GM19468 (cell line): ENCODE measurements around the gene CEBPB.

Experiments
- ATAC-seq: cut with Tn5 transposase; IDR thresholded peaks from one replicate; pipeline ENCODE4 v1.9.1; 2021; ENCODE audit warnings: mild to moderate bottlenecking, moderate library complexity, moderate number of reproducible peaks; ENCODE audit not compliant: unreplicated experiment; ENCODE audit errors: extremely low read depth

Gene CEBPB

GRCh38 chr20:50223039-50224005 is 32.7 kb downstream of the CEBPB start:
- no peak for ATAC-seq

- ATAC-seq = no peak
These were observed 33.4 kb downstream of the CEBPB start for GRCh38 chr20:50224052-50224451.

GRCh38 chr20:50224531-50225255 is 34.1 kb downstream of the CEBPB start:
- ATAC-seq = no peak

- ATAC-seq = no peak
These were observed 35.7 kb downstream of the CEBPB start for GRCh38 chr20:50226093-50226974.

- ATAC-seq = no peak
These were observed 36.9 kb downstream of the CEBPB start for GRCh38 chr20:50227506-50227905.

GRCh38 chr20:50229156-50229607 is 38.6 kb downstream of the CEBPB start:
- no peak for ATAC-seq

GRCh38 chr20:50230184-50230583 is 39.6 kb downstream of the CEBPB start:
- ATAC-seq = no peak

- ATAC-seq = no peak
These were observed 40.4 kb downstream of the CEBPB start for GRCh38 chr20:50230871-50231560.

- no peak for ATAC-seq
These were observed 41.2 kb downstream of the CEBPB start for GRCh38 chr20:50231854-50232253.

- no peak for ATAC-seq
These were observed 42.2 kb downstream of the CEBPB start for GRCh38 chr20:50232651-50233324.

GRCh38 chr20:50233325-50234212 is 42.9 kb downstream of the CEBPB start:
- no peak for ATAC-seq

GRCh38 chr20:50234288-50234687 is 43.7 kb downstream of the CEBPB start:
- ATAC-seq = no peak

GRCh38 chr20:50237349-50237748 is 46.7 kb downstream of the CEBPB start:
- ATAC-seq = no peak

GRCh38 chr20:50238081-50238800 is 47.6 kb downstream of the CEBPB start:
- ATAC-seq = no peak

GRCh38 chr20:50240092-50240491 is 49.5 kb downstream of the CEBPB start:
- ATAC-seq = no peak

- ATAC-seq = no peak
These were observed 51.5 kb downstream of the CEBPB start for GRCh38 chr20:50242178-50242514.
